ENCODE data around the gene PLP2. TPM values are rescaled to one million over a fixed set of nuclear protein-coding genes. Genes with fewer than 3 reads are reported as not detected.
"Not testable (repeated sequence)": the region's sequence is repeated elsewhere in the genome, so short reads cannot be mapped to it uniquely, and the experiment has no call there.

The PLP2 gene
- total and polyA plus RNA-seq, 2 experiments from 2014 or later = 27.5 to 110 TPM

- DNase-seq (ENCODE audit: low spot score) = no peak
- Histone ChIP-seq H3K9me3 (ENCODE audit: low read depth) (no peaks in the 10 kb centered on the region), H3K27ac (no peak overlapping the region), H4K20me1 (ENCODE audit: insufficient read depth, poor library complexity, severe bottlenecking) (no peaks in the 10 kb centered on the region), H3K4me2 (no peak overlapping the region), H3K4me1 (ENCODE audit: insufficient read depth) (no peaks in the 10 kb centered on the region), H3K79me2 (no peaks in the 10 kb centered on the region), H3K36me3 (replicated peaks; ENCODE audit: insufficient read depth, low read depth) (no peaks in the 10 kb centered on the region), H3K4me3 (no peak overlapping the region), H2AFZ (no peak overlapping the region), H3K27me3 (no peaks in the 10 kb centered on the region), H3K9me2 (replicated peaks; ENCODE audit: insufficient read depth) (no peaks in the 10 kb centered on the region)
- WGBS (ENCODE audit: low lambda C conversion rate, missing lambda C conversion rate) = 90% methylated on average over 1 of the region's 1 CpG
- no peak for TF ChIP-seq EZH2phosphoT487 (IDR thresholded peaks at IDR 0.05; ENCODE audit: low read depth, severe bottlenecking, unreplicated experiment)
- no peak for TF ChIP-seq CTCF (IDR thresholded peaks at IDR 0.05; ENCODE audit: poor library complexity)
- no peak for TF ChIP-seq EZH2 (IDR thresholded peaks at IDR 0.05; ENCODE audit: borderline replicate concordance)
These were observed 37.9 kb upstream of the PLP2 start for GRCh38 chrX:49133759-49134158.

- DNase-seq (ENCODE audit: low spot score) = no peak
- Histone ChIP-seq H4K20me1 (ENCODE audit: insufficient read depth, poor library complexity, severe bottlenecking) (no peaks in the 10 kb centered on the region), H3K27me3 (no peaks in the 10 kb centered on the region), H3K4me1 (ENCODE audit: insufficient read depth) (no peaks in the 10 kb centered on the region), H3K9me2 (replicated peaks; ENCODE audit: insufficient read depth) (no peaks in the 10 kb centered on the region), H3K4me2 (no peak overlapping the region), H3K27ac (no peak overlapping the region), H3K79me2 (no peaks in the 10 kb centered on the region), H2AFZ (no peak overlapping the region), H3K36me3 (replicated peaks; ENCODE audit: insufficient read depth, low read depth) (no peaks in the 10 kb centered on the region), H3K9me3 (ENCODE audit: low read depth) (peaks cover 16% of the 10 kb centered on the region), H3K4me3 (no peak overlapping the region)
- TF ChIP-seq EZH2phosphoT487 (IDR thresholded peaks at IDR 0.05; ENCODE audit: low read depth, severe bottlenecking, unreplicated experiment) = no peak
- 100% methylated on average over 1 of the region's 1 CpG for WGBS (ENCODE audit: low lambda C conversion rate, missing lambda C conversion rate)
These were observed 34.2 kb upstream of the PLP2 start for GRCh38 chrX:49137492-49137891.

GRCh38 chrX:49139713-49140112 lies 32.0 kb upstream of the PLP2 start:
- TF ChIP-seq CTCF (IDR thresholded peaks at IDR 0.05; ENCODE audit: poor library complexity) (no peak), EZH2phosphoT487 (IDR thresholded peaks at IDR 0.05; ENCODE audit: low read depth, severe bottlenecking, unreplicated experiment) (no peak), EZH2 (IDR thresholded peaks at IDR 0.05; ENCODE audit: borderline replicate concordance) (no peak)
- peaks cover 16% of the 10 kb centered on the region for H3K9me3 ChIP-seq (ENCODE audit: low read depth)
- WGBS (ENCODE audit: low lambda C conversion rate, missing lambda C conversion rate) = 80% methylated on average over 4 of the region's 4 CpGs
- H3K4me2 ChIP-seq = no peak overlapping the region
- no peaks in the 10 kb centered on the region for H4K20me1 ChIP-seq (ENCODE audit: insufficient read depth, poor library complexity, severe bottlenecking)
- H3K4me3 ChIP-seq = no peak overlapping the region
- no peak for DNase-seq (ENCODE audit: low spot score)
- H2AFZ ChIP-seq = no peak overlapping the region
- H3K27me3 ChIP-seq = no peaks in the 10 kb centered on the region
- H3K36me3 ChIP-seq (replicated peaks; ENCODE audit: insufficient read depth, low read depth) = no peaks in the 10 kb centered on the region
- H3K4me1 ChIP-seq (ENCODE audit: insufficient read depth) = no peaks in the 10 kb centered on the region
- no peaks in the 10 kb centered on the region for H3K9me2 ChIP-seq (replicated peaks; ENCODE audit: insufficient read depth)
- no peaks in the 10 kb centered on the region for H3K79me2 ChIP-seq
- no peak overlapping the region for H3K27ac ChIP-seq

GRCh38 chrX:49142264-49142663 lies 29.4 kb upstream of the PLP2 start:
- H3K4me2 ChIP-seq; H3K27ac ChIP-seq; H4K20me1 ChIP-seq (ENCODE audit: insufficient read depth, poor library complexity, severe bottlenecking); H3K79me2 ChIP-seq; H3K4me3 ChIP-seq; H3K9me2 ChIP-seq (replicated peaks; ENCODE audit: insufficient read depth); DNase-seq (ENCODE audit: low spot score); H3K36me3 ChIP-seq (replicated peaks; ENCODE audit: insufficient read depth, low read depth); H2AFZ ChIP-seq; H3K4me1 ChIP-seq (ENCODE audit: insufficient read depth); H3K27me3 ChIP-seq: not testable (repeated sequence)
- 75% methylated on average over 9 of the region's 9 CpGs for WGBS (ENCODE audit: low lambda C conversion rate, missing lambda C conversion rate)
- peaks cover 16% of the 10 kb centered on the region for H3K9me3 ChIP-seq (ENCODE audit: low read depth)

- peaks cover 16% of the 10 kb centered on the region for H3K9me3 ChIP-seq (ENCODE audit: low read depth)
- not testable (repeated sequence) for H4K20me1 ChIP-seq (ENCODE audit: insufficient read depth, poor library complexity, severe bottlenecking)
These were observed 28.5 kb upstream of the PLP2 start for GRCh38 chrX:49143154-49143553.

More at GRCh38 chrX:49143154-49143553, 28.5 kb upstream of the PLP2 start:
- H3K27me3 ChIP-seq; H2AFZ ChIP-seq; H3K9me2 ChIP-seq (replicated peaks; ENCODE audit: insufficient read depth); H3K36me3 ChIP-seq (replicated peaks; ENCODE audit: insufficient read depth, low read depth); H3K4me2 ChIP-seq; DNase-seq (ENCODE audit: low spot score); H3K27ac ChIP-seq; H3K4me1 ChIP-seq (ENCODE audit: insufficient read depth); H3K4me3 ChIP-seq; H3K79me2 ChIP-seq: not testable (repeated sequence)
- WGBS (ENCODE audit: low lambda C conversion rate, missing lambda C conversion rate) = 70% methylated on average over 7 of the region's 7 CpGs
